ENCODE measurements around the gene LRPAP1. TPM values are rescaled to one million over a fixed set of nuclear protein-coding genes. Genes with fewer than 3 reads are reported as not detected.

LRPAP1 gene
- total and polyA plus RNA-seq, 10 donors: 28.1 to 131 (median 112) TPM

DNA sequence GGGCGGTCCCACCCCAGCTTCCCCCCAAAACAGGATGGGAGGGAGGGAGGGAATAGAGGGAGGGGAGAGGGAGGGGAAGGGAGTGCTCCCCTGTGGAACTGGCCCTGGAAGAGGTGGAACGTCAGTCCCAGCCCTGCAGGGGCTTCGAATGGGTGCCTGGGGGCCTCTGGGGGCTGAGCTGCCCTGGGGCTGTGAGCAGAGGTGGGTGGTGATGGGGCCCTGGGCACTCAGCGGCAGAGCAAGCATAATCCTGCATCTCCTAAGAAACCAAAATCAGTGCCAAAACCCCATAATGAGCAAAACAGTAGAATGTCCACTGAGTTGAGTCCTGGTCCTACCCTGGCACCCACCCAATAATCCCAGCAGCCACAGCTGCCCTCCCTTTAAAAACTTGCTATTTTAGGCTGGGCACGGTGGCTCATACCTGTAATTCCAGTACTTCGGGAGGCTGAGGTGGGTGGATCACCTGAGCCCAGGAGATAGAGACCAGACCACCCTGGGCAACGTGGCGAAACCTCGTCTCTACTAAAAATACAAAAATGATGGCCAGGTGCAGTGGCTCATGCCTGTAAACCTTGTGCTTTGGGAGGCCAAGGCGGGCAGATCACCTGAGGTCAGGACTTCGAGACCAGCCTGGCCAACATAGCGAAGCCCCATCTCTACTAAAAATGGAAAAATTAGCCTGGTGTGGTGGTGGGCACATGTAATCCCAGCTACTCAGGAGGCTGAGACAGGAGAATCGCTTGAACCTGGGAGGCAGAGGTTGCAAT is 58.0 kb downstream of the LRPAP1 start:
- Histone ChIP-seq H3K4me3 (no peak overlapping the region), H3K36me3 (no peaks in the 10 kb centered on the region), H3K4me1 (no peaks in the 10 kb centered on the region), H3K9me3 (no peaks in the 10 kb centered on the region), H3K27ac (no peak overlapping the region), H3K27me3 (replicated peaks in 1 of 7) (peaks cover 0 to 87% (median 13%) of the 10 kb centered on the region in 7 donors)
- peak; percentile 50 for DNase-seq
- intact Hi-C loops (cut with DNase I; ENCODE audit: low total_unique reads): no loop called here
- 75 to 87% (median 79%) methylated on average over 13 of the region's 13 CpGs for WGBS, 5 donors
- TF ChIP-seq POLR2AphosphoS5 (IDR thresholded peaks at IDR 0.05): no peak
- no peak for TF ChIP-seq POLR2A (IDR thresholded peaks at IDR 0.05)
- TF ChIP-seq, protein P1, sequence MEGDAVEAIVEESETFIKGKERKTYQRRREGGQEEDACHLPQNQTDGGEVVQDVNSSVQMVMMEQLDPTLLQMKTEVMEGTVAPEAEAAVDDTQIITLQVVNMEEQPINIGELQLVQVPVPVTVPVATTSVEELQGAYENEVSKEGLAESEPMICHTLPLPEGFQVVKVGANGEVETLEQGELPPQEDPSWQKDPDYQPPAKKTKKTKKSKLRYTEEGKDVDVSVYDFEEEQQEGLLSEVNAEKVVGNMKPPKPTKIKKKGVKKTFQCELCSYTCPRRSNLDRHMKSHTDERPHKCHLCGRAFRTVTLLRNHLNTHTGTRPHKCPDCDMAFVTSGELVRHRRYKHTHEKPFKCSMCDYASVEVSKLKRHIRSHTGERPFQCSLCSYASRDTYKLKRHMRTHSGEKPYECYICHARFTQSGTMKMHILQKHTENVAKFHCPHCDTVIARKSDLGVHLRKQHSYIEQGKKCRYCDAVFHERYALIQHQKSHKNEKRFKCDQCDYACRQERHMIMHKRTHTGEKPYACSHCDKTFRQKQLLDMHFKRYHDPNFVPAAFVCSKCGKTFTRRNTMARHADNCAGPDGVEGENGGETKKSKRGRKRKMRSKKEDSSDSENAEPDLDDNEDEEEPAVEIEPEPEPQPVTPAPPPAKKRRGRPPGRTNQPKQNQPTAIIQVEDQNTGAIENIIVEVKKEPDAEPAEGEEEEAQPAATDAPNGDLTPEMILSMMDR (IDR thresholded peaks at IDR 0.05 in 8 of 11, conservative IDR thresholded peaks at IDR 0.05 in 3 of 11): no peak

DNA sequence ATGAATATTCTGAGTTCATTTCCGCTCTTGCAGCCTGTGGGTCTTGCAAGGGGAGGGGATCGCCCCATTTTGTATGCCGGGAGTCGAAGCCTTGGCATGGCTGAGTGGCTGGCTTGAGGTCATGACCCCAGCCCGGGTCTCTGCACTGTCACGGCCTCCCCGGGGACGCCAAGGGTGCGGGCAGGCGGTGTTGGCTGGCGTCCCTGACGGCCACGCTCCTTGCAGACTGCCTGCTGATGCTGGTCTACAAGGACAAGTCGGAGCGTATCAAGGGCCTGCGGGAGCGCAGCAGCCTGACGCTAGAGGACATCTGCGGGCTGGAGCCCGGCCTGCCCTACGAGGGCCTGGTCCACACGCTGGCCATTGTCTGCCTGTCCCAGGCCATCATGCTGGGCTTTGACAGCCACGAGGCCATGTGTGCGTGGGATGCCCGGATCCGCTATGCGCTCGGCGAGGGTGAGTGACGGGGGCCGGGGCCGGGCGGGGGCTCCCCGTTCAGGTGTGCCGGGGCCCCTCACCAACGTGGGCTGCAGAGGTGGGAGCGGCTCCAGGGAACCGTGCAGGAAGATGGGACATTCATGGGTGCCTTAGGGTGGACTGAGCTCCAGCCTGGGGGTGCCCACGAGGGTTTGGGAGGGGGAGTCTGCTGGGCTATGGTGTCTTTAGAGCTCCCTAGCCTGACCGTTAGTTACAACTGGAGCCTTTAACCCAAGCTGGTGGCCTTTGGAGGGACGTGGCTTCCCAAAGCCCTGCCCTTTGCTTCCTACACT is 58.9 kb downstream of the LRPAP1 start:
- WGBS, 5 donors: 84 to 90% (median 87%) methylated on average over 17 to 41 of the region's 41 CpGs
- peak; percentile 69 for DNase-seq
- no peaks in the 10 kb centered on the region for H3K36me3 ChIP-seq
- H3K4me3 ChIP-seq: no peak overlapping the region
- H3K27me3 ChIP-seq (replicated peaks in 1 of 7): peaks cover 0 to 79% (median 13%) of the 10 kb centered on the region in 7 donors
- no peak overlapping the region for H3K27ac ChIP-seq
- H3K4me1 ChIP-seq: no peaks in the 10 kb centered on the region
- H3K9me3 ChIP-seq: no peaks in the 10 kb centered on the region
- TF ChIP-seq POLR2A (IDR thresholded peaks at IDR 0.05) (no peak), POLR2AphosphoS5 (IDR thresholded peaks at IDR 0.05) (no peak)
- TF ChIP-seq, protein P1 (IDR thresholded peaks at IDR 0.05 in 8 of 11, conservative IDR thresholded peaks at IDR 0.05 in 3 of 11): no peak
- intact Hi-C loops (cut with DNase I; ENCODE audit: low total_unique reads): no loop called here

DNA sequence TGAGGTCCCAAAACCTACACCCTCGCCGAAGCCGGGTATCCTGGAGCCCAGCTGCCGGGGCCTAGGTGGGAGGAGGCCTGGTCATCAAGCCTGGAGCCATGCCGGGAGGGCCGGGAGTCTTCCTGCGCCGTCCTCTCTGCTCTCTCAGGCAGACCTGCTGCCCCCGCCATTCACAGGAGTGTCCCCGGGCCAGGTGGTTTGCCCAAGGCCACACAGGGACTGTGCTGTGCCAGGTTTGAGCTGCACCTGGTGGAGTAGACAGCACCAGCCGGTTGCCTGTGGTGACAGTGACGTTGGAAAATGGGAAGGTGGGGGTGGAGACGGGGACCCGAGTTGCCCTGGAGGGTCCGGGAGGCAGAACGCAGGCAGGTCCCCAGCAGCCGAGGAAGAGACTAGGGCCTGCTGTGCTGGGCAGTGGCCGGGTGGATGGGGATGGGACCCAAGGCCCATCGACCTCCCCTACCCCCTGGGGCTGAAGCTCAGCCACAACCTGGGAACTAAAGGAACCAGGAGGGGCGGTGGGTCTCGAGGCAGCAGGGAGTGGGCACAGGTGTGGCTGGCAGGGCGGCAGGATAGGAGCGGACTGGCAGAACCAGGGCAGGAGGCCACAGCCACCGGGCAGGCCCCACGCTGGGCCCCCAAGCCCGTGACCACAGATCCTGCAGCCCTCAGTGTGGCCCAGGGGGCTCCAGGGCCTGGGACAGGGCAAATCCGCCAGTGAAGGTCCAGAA is 59.6 kb downstream of the LRPAP1 start:
- Histone ChIP-seq H3K4me1 (no peaks in the 10 kb centered on the region), H3K27me3 (replicated peaks in 1 of 7) (peaks cover 0 to 72% (median 13%) of the 10 kb centered on the region in 7 donors), H3K4me3 (no peak overlapping the region), H3K36me3 (no peaks in the 10 kb centered on the region), H3K27ac (no peak overlapping the region), H3K9me3 (no peaks in the 10 kb centered on the region)
- WGBS, 5 donors: 86 to 94% (median 89%) methylated on average over 18 to 27 of the region's 27 CpGs
- intact Hi-C loops (cut with DNase I; ENCODE audit: low total_unique reads): no loop called here
- peak; percentile 56 for DNase-seq
- TF ChIP-seq, protein P1 (IDR thresholded peaks at IDR 0.05 in 8 of 11, conservative IDR thresholded peaks at IDR 0.05 in 3 of 11): no peak
- no peak for TF ChIP-seq POLR2A (IDR thresholded peaks at IDR 0.05)
- TF ChIP-seq POLR2AphosphoS5 (IDR thresholded peaks at IDR 0.05): no peak

Data from spleen (tissue), 11 donors.